ENCODE data around the gene ISM1. TPM values are rescaled to one million over a fixed set of nuclear protein-coding genes. Genes with fewer than 3 reads are reported as not detected.

Gene ISM1
- total RNA-seq, 1 donor from 2014 or later: 0.98 TPM

DNA sequence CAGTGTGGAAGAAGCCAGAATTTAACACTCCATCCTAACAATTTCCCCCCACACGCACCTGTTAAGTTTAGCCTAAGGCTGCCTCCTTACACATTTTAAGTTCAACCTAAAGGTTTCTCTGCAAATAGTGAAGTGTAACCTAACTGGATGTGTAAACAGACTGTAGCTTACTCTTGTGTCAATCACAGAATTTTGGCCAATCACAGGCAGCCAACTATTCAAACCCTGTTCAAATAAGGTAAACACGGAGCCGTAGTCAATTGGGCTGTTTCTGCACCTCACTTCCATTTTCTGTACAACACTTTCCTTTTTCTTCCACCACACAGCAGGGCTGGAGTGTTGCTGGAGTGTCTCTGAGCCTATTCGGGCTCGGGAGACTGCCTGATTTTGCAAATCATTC, 92.1 kb downstream of the ISM1 start:
- Mint-ChIP-seq H3K9me3 (ENCODE audit: unreplicated experiment) (peaks cover 8% of the 10 kb centered on the region), H3K36me3 (ENCODE audit: low read depth, unreplicated experiment) (no peaks in the 10 kb centered on the region), H3K4me3 (ENCODE audit: unreplicated experiment) (no peak overlapping the region), H3K27ac (ENCODE audit: unreplicated experiment) (peak overlapping the region; percentile 8), H3K4me1 (ENCODE audit: low read depth, unreplicated experiment) (no peaks in the 10 kb centered on the region), H3K27me3 (ENCODE audit: low read depth, unreplicated experiment) (no peaks in the 10 kb centered on the region)
- H3K9ac ChIP-seq (ENCODE audit: low read length): no peak overlapping the region
- H3K4me1 ChIP-seq (ENCODE audit: insufficient read depth, low read length): no peaks in the 10 kb centered on the region
- H3K4me2 ChIP-seq (ENCODE audit: low read length): no peak overlapping the region
- TF ChIP-seq, protein P1, sequence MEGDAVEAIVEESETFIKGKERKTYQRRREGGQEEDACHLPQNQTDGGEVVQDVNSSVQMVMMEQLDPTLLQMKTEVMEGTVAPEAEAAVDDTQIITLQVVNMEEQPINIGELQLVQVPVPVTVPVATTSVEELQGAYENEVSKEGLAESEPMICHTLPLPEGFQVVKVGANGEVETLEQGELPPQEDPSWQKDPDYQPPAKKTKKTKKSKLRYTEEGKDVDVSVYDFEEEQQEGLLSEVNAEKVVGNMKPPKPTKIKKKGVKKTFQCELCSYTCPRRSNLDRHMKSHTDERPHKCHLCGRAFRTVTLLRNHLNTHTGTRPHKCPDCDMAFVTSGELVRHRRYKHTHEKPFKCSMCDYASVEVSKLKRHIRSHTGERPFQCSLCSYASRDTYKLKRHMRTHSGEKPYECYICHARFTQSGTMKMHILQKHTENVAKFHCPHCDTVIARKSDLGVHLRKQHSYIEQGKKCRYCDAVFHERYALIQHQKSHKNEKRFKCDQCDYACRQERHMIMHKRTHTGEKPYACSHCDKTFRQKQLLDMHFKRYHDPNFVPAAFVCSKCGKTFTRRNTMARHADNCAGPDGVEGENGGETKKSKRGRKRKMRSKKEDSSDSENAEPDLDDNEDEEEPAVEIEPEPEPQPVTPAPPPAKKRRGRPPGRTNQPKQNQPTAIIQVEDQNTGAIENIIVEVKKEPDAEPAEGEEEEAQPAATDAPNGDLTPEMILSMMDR (IDR thresholded peaks at IDR 0.05; ENCODE audit: insufficient read depth, low read depth, low read length): no peak
- FAIRE-seq: no peak
- H3K27me3 ChIP-seq (ENCODE audit: insufficient read depth, low read length): no peaks in the 10 kb centered on the region
- H3K27ac ChIP-seq (ENCODE audit: low read depth, low read length): no peak overlapping the region
- H4K20me1 ChIP-seq (ENCODE audit: insufficient read depth, low read length): no peaks in the 10 kb centered on the region
- no peak for DNase-seq (ENCODE audit: low read depth)
- no peak overlapping the region for H2AFZ ChIP-seq (ENCODE audit: low read depth, low read length)
- no peaks in the 10 kb centered on the region for H3K79me2 ChIP-seq (ENCODE audit: insufficient read depth, low read length)
- H3K9me3 ChIP-seq (ENCODE audit: insufficient read depth, low read depth, low read length): no peaks in the 10 kb centered on the region
- no peaks in the 10 kb centered on the region for H3K36me3 ChIP-seq (ENCODE audit: insufficient read depth, low read length)
- no peak overlapping the region for H3K4me3 ChIP-seq (ENCODE audit: insufficient read depth, low read depth, low read length)

DNA sequence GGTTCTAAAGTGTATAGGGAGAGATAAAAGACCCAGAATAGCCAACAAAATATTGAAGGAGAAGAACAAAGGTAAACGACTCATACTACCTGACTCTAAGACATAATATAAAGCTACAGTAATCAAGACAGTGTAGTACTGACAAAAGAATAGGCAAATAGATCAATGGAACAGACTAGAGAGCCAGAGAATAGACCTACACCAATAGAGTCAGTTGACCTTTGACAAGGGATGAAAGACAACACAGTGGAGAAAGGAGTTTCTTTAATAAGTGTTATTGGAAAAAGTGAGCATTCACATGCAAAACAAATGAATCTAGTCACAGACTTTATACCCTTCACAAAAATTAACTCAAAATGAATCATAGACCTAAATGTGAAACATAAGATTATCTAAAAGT, 96.4 kb downstream of the ISM1 start:
- Histone ChIP-seq H3K27me3 (ENCODE audit: insufficient read depth, low read length) (no peaks in the 10 kb centered on the region), H3K4me3 (ENCODE audit: insufficient read depth, low read depth, low read length) (no peak overlapping the region), H3K79me2 (ENCODE audit: insufficient read depth, low read length) (no peaks in the 10 kb centered on the region), H3K36me3 (ENCODE audit: insufficient read depth, low read length) (no peaks in the 10 kb centered on the region), H3K4me1 (ENCODE audit: insufficient read depth, low read length) (no peaks in the 10 kb centered on the region), H3K9me3 (ENCODE audit: insufficient read depth, low read depth, low read length) (no peaks in the 10 kb centered on the region), H2AFZ (ENCODE audit: low read depth, low read length) (no peak overlapping the region), H3K4me2 (ENCODE audit: low read length) (no peak overlapping the region), H3K27ac (ENCODE audit: low read depth, low read length) (no peak overlapping the region), H3K9ac (ENCODE audit: low read length) (no peak overlapping the region), H4K20me1 (ENCODE audit: insufficient read depth, low read length) (no peaks in the 10 kb centered on the region)
- Mint-ChIP-seq H3K36me3 (ENCODE audit: low read depth, unreplicated experiment) (no peaks in the 10 kb centered on the region), H3K9me3 (ENCODE audit: unreplicated experiment) (peaks cover 8% of the 10 kb centered on the region), H3K27ac (ENCODE audit: unreplicated experiment) (no peak overlapping the region), H3K4me3 (ENCODE audit: unreplicated experiment) (no peak overlapping the region), H3K4me1 (ENCODE audit: low read depth, unreplicated experiment) (no peaks in the 10 kb centered on the region), H3K27me3 (ENCODE audit: low read depth, unreplicated experiment) (no peaks in the 10 kb centered on the region)
- DNase-seq (ENCODE audit: low read depth) (no peak), FAIRE-seq (no peak)
- TF ChIP-seq EZH2 (IDR thresholded peaks at IDR 0.05; ENCODE audit: insufficient read depth, low read length): no peak
- TF ChIP-seq, protein P1 (IDR thresholded peaks at IDR 0.05; ENCODE audit: insufficient read depth, low read depth, low read length): no peak

DNA sequence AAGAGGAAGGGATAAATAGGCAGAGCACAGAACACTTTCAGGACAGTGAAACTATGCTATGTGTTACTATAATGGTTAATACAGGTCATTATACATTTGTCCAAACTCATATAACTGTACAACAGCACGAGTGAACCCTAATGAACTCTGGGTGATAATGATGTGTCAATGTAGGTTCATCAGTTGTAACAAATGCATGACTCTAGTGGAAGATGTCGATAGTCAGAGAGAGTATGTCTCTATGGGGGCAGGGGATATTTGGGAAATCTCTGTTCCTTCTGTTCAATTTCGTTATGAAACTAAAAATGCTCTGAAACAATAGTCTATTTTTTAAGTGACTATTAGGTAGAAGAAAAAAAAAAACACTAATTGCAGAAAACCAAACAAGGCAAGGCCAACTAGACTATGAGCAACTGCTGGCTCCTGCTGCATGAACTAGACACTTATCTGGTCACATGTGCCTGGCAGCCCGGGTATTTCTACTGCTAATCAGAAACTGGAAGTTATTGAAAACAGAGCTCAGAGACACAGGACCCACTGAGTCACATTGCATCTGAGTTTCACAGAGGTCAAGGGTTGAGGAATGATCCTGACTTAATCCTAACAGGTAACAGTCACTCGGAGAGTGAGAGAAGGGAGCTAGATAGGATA, 97.9 kb downstream of the ISM1 start:
- Histone ChIP-seq H3K4me1 (ENCODE audit: insufficient read depth, low read length) (no peaks in the 10 kb centered on the region), H3K27me3 (ENCODE audit: insufficient read depth, low read length) (peaks cover 3% of the 10 kb centered on the region), H3K4me2 (ENCODE audit: low read length) (no peak overlapping the region), H3K9ac (ENCODE audit: low read length) (no peak overlapping the region), H3K36me3 (ENCODE audit: insufficient read depth, low read length) (no peaks in the 10 kb centered on the region), H3K79me2 (ENCODE audit: insufficient read depth, low read length) (no peaks in the 10 kb centered on the region), H3K4me3 (ENCODE audit: insufficient read depth, low read depth, low read length) (no peak overlapping the region), H3K9me3 (ENCODE audit: insufficient read depth, low read depth, low read length) (no peaks in the 10 kb centered on the region), H3K27ac (ENCODE audit: low read depth, low read length) (no peak overlapping the region), H4K20me1 (ENCODE audit: insufficient read depth, low read length) (no peaks in the 10 kb centered on the region), H2AFZ (ENCODE audit: low read depth, low read length) (no peak overlapping the region)
- Mint-ChIP-seq H3K36me3 (ENCODE audit: low read depth, unreplicated experiment) (no peaks in the 10 kb centered on the region), H3K27me3 (ENCODE audit: low read depth, unreplicated experiment) (no peaks in the 10 kb centered on the region), H3K9me3 (ENCODE audit: unreplicated experiment) (peaks cover 8% of the 10 kb centered on the region), H3K4me1 (ENCODE audit: low read depth, unreplicated experiment) (peaks cover 3% of the 10 kb centered on the region), H3K27ac (ENCODE audit: unreplicated experiment) (no peak overlapping the region), H3K4me3 (ENCODE audit: unreplicated experiment) (no peak overlapping the region)
- DNase-seq (ENCODE audit: low read depth) (no peak), FAIRE-seq (no peak)
- TF ChIP-seq EZH2 (IDR thresholded peaks at IDR 0.05; ENCODE audit: insufficient read depth, low read length): no peak
- TF ChIP-seq, protein P1 (IDR thresholded peaks at IDR 0.05; ENCODE audit: insufficient read depth, low read depth, low read length): no peak
